ENCODE results near the gene SMNDC1.

SMNDC1 gene

GRCh38 chr10:110352930-110353243 lies 48.2 kb upstream of the SMNDC1 start:
- H3F3A ChIP-seq (ENCODE audit: control insufficient read depth, insufficient read depth): peaks cover 26% of the 10 kb centered on the region
- H3K4me3 ChIP-seq (ENCODE audit: low read length): no peak overlapping the region
- no peaks in the 10 kb centered on the region for H3K9me2 ChIP-seq (replicated peaks; ENCODE audit: control insufficient read depth, low read length)
- no peaks in the 10 kb centered on the region for H3K79me2 ChIP-seq (ENCODE audit: control insufficient read depth, low read length)
- H3K36me3 ChIP-seq (ENCODE audit: control insufficient read depth, low read length): no peaks in the 10 kb centered on the region
- no peaks in the 10 kb centered on the region for H3K27me3 ChIP-seq (ENCODE audit: control insufficient read depth, low read length)
- H3K9me3 ChIP-seq (ENCODE audit: control insufficient read depth, insufficient read depth, low read length): no peaks in the 10 kb centered on the region
- H3K4me2 ChIP-seq (ENCODE audit: low read length): no peak overlapping the region
- no peaks in the 10 kb centered on the region for H4K20me1 ChIP-seq (ENCODE audit: control insufficient read depth, insufficient read depth, low read depth, low read length)
- H3K27ac ChIP-seq (ENCODE audit: low read depth, low read length): no peak overlapping the region
- peaks cover 48% of the 10 kb centered on the region for H3K4me1 ChIP-seq (ENCODE audit: control insufficient read depth, low read length)
- TF ChIP-seq EZH2phosphoT487 (IDR thresholded peaks at IDR 0.05; ENCODE audit: borderline replicate concordance, low read length): no peak

GRCh38 chr10:110350812-110351211 lies 46.1 kb upstream of the SMNDC1 start:
- no peaks in the 10 kb centered on the region for H3K27me3 ChIP-seq (ENCODE audit: control insufficient read depth, low read length)
- H3K9me2 ChIP-seq (replicated peaks; ENCODE audit: control insufficient read depth, low read length): no peaks in the 10 kb centered on the region
- H3K79me2 ChIP-seq (ENCODE audit: control insufficient read depth, low read length): no peaks in the 10 kb centered on the region
- no peak for TF ChIP-seq CTCF (IDR thresholded peaks at IDR 0.05; ENCODE audit: low read depth, low read length, poor library complexity, severe bottlenecking)
- TF ChIP-seq EZH2phosphoT487 (IDR thresholded peaks at IDR 0.05; ENCODE audit: borderline replicate concordance, low read length): no peak
- H3F3A ChIP-seq (ENCODE audit: control insufficient read depth, insufficient read depth): peaks cover 9% of the 10 kb centered on the region
- no peaks in the 10 kb centered on the region for H3K36me3 ChIP-seq (ENCODE audit: control insufficient read depth, low read length)
- no peaks in the 10 kb centered on the region for H4K20me1 ChIP-seq (ENCODE audit: control insufficient read depth, insufficient read depth, low read depth, low read length)
- no peak overlapping the region for H3K4me3 ChIP-seq (ENCODE audit: low read length)
- no peaks in the 10 kb centered on the region for H3K9me3 ChIP-seq (ENCODE audit: control insufficient read depth, insufficient read depth, low read length)
- peaks cover 28% of the 10 kb centered on the region for H3K4me1 ChIP-seq (ENCODE audit: control insufficient read depth, low read length)
- H3K27ac ChIP-seq (ENCODE audit: low read depth, low read length): no peak overlapping the region
- H3K4me2 ChIP-seq (ENCODE audit: low read length): no peak overlapping the region

- Histone ChIP-seq H3K4me3 (ENCODE audit: low read length) (no peak overlapping the region), H3K9me2 (replicated peaks; ENCODE audit: control insufficient read depth, low read length) (no peaks in the 10 kb centered on the region), H3F3A (ENCODE audit: control insufficient read depth, insufficient read depth) (peaks cover 3% of the 10 kb centered on the region; the same call in 1 of the 2 replicates), H3K4me2 (ENCODE audit: low read length) (no peak overlapping the region), H4K20me1 (ENCODE audit: control insufficient read depth, insufficient read depth, low read depth, low read length) (no peaks in the 10 kb centered on the region), H3K27ac (ENCODE audit: low read depth, low read length) (no peak overlapping the region), H3K4me1 (ENCODE audit: control insufficient read depth, low read length) (peaks cover 26% of the 10 kb centered on the region), H3K27me3 (ENCODE audit: control insufficient read depth, low read length) (no peaks in the 10 kb centered on the region), H3K9me3 (ENCODE audit: control insufficient read depth, insufficient read depth, low read length) (no peaks in the 10 kb centered on the region), H3K79me2 (ENCODE audit: control insufficient read depth, low read length) (no peaks in the 10 kb centered on the region), H3K36me3 (ENCODE audit: control insufficient read depth, low read length) (no peaks in the 10 kb centered on the region)
- no peak for TF ChIP-seq CTCF (IDR thresholded peaks at IDR 0.05; ENCODE audit: low read depth, low read length, poor library complexity, severe bottlenecking)
- no peak for TF ChIP-seq EZH2phosphoT487 (IDR thresholded peaks at IDR 0.05; ENCODE audit: borderline replicate concordance, low read length)
These were observed 45.1 kb upstream of the SMNDC1 start for GRCh38 chr10:110349831-110350230.

- no peaks in the 10 kb centered on the region for H3K79me2 ChIP-seq (ENCODE audit: control insufficient read depth, low read length)
- H3K4me3 ChIP-seq (ENCODE audit: low read length): no peak overlapping the region
- no peaks in the 10 kb centered on the region for H3K27me3 ChIP-seq (ENCODE audit: control insufficient read depth, low read length)
- peaks cover 26% of the 10 kb centered on the region for H3K4me1 ChIP-seq (ENCODE audit: control insufficient read depth, low read length)
- H3K4me2 ChIP-seq (ENCODE audit: low read length): no peak overlapping the region
- no peaks in the 10 kb centered on the region for H4K20me1 ChIP-seq (ENCODE audit: control insufficient read depth, insufficient read depth, low read depth, low read length)
- H3F3A ChIP-seq (ENCODE audit: control insufficient read depth, insufficient read depth): no peaks in the 10 kb centered on the region
- H3K36me3 ChIP-seq (ENCODE audit: control insufficient read depth, low read length): no peaks in the 10 kb centered on the region
- H3K9me2 ChIP-seq (replicated peaks; ENCODE audit: control insufficient read depth, low read length): no peaks in the 10 kb centered on the region
- H3K9me3 ChIP-seq (ENCODE audit: control insufficient read depth, insufficient read depth, low read length): no peaks in the 10 kb centered on the region
- TF ChIP-seq CTCF (IDR thresholded peaks at IDR 0.05; ENCODE audit: low read depth, low read length, poor library complexity, severe bottlenecking): no peak
- no peak for TF ChIP-seq EZH2phosphoT487 (IDR thresholded peaks at IDR 0.05; ENCODE audit: borderline replicate concordance, low read length)
- H3K27ac ChIP-seq (ENCODE audit: low read depth, low read length): no peak overlapping the region
These were observed 44.7 kb upstream of the SMNDC1 start for GRCh38 chr10:110349386-110349785.
